GM21515 (cell line): ENCODE measurements around the gene SLC29A3.
"Not testable (repeated sequence)": the region's sequence is repeated elsewhere in the genome, so short reads cannot be mapped to it uniquely, and the experiment has no call there.

ENCODE experiments used
- ATAC-seq: cut with Tn5 transposase; IDR thresholded peaks from one replicate; pipeline ENCODE4 v1.9.1; 2021; ENCODE audit not compliant: unreplicated experiment

Gene SLC29A3

DNA sequence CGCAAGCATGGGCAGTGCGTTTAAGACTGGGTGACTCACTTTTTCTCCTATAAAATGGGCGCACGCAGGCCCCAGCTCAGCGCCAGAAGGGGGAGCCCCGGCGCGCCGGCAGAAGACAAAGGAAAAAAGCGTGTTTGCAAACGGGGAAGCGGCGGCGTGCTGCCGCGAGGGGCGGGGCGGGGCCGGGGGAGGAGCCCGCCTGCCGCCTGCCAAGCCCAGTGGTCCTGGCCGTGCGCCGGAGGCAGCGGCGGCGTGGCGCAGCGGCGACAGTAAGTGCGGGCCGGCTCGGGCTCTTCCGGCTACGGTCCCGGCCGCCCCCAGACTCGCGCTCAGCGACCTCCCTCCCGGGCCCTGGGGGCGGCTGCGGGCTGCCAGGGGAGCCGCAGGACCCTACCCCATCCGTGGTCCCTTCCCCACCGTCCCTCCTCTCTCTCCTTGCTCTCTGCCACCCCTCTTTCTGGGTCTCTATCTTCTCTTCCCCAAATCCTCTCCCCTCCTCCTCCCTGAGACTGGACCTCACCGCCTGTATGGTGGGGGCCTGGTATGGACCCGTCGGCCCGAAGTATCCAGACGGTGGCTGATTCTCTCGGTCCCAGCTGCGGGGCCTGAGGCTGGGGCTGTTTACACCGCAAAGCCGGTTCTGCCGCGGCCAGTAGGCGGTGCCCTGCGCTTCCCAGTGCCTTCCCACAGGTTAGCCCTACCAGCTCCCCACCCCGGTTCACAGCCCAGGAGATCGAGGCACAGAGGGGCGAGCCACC, at the start of gene SLC29A3:
Gene SLC29A3, plus strand, starts transcription at position 218 of the 758 bp plus-strand sequence. Its CDS starts 51 bp downstream, at position 269.
- peak; percentile 69 for ATAC-seq

DNA sequence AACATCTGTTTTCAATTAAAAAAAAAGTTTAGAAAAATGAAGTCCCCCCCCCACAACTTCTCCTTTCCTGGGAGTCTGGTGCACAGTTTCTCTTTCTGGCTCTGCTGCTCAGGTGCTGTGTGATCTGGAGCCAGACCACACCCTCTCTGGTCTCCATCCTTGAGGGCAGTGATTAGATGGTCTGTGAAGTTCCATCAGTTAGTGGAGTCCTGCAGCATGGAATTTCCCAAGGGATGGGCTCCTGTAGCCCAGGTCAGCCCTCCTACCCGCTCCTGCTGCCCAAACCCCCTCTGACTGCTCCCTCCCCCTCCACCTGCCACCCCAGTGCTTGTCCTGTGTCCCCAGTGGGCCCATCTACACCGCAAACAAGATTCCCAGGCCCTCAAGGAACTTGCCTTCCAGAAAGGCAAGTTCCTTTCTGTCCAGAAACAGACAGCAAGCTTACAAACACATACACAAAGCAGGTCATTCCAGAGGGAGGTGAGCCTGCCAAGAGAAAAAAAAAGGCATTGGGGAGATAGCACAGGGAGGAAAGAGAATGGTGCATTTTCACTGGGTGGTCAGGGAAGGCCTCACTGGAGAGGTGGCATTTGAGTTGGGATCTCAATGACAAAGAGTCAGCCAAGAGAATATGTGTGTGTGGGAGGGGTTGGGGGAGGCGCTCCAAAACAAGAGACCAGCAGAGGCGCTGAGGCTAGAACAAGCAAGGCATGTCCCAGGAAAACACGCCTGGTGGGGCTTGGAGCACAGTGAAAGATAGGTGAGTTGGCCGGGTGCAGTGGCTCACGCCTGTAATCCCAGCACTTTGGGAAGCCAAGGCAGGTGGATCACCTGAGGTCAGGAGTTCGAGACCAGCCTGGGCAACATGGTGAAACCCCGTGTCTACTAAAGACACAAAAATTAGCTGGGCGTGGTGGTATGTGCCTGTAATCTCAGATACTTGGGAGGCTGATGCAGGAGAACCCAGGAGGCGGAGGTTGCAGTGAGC, 49.5 kb upstream of the SLC29A3 start:
- no peak for ATAC-seq

DNA sequence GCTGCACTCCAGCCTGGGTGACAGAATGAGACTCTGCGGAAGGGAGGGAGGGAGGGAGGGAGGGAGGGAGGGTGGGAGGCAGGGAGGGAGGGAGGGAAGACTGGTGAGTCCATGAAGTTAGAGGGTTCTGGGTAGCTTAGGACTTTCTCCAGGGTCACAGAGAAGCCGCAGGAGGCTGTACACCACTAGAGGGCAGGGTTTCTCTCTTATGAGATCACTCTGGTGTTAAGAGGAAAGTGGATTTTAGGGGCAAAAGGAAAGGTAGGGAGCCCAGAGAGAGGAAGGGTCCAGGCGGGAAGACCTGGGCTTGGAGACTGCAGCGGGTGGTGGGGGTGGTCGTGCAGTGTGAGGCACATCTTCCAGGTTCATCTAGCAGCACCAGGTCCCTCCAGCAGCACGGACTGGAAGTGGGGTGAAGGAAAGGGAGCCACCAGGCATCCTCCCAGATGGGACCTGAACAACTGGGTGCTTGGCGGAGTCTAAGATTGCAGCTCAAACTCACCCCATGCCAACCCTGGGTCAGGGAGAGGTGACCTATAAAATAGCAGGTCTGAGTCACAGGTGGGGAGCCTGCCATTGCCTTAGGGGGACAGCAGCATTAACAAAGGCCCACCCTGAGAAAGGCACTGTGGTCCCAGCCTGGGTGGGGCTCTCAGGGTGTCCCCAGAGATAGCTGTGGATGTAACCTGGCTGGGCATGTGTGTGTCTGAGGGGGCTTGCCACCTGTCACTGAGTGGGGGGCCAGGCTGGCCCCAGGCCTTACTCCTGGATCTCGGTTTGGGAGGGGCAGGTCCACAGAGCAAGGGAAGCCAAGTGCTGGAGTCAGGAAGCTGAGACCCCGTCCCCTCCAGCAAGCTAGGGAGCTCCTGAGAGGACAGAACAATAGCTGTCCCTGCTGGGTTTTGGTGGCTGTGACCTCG, 48.5 kb upstream of the SLC29A3 start:
- no peak for ATAC-seq

DNA sequence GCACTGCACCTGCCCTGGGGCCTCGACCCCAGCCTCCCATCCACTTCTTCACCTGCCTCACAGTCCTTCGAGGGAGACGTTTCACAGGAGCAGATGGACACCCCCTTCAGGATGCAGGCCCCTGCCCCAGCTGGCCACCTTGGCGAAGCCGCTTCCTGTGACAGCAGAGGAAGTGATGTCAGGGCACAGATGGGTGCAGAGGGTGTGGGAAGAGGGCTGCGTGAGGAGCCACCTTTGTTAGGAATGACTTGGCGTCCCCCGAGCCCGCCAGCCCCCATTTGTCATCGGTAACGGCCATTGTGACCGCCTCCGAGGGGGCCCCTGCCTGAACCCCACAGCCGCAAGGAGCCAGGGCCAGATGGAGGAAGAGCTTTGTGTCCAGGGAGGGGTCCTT, 47.4 kb upstream of the SLC29A3 start:
- no peak for ATAC-seq

DNA sequence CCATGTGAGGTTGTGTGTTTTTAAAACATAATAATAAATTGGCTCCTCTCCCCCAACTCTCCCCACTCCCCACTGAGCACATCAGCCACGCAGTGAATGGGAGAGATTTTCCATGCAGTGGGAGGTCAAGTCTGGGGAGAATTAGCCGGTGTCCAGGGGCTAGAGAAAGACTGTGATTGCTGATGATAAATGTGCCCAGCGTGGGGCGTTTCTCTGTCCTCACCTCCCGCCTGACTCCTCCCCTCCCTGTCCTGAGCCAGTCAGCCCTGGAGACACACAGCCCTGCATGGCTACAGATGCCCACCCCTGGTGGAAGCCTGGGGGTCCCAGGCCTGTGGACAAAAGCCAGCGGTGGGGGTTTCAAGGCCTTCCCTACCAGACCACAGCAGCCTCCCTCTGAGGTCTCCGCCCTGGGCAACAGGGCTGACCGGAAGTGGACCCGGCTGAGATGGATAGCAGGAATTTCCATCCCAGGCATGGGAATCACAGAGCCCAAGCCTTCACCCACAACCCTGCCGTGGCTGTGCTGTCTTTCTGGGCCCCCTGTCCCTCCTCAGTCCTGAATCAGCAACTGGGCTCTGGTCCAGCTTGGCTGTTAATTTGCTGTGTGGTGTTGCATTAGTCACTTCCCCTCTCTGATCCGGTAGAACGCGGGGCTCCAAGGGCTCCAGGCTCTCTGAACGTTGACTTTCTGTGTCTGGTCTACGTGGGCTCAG, 46.8 kb upstream of the SLC29A3 start:
- ATAC-seq: no peak

DNA sequence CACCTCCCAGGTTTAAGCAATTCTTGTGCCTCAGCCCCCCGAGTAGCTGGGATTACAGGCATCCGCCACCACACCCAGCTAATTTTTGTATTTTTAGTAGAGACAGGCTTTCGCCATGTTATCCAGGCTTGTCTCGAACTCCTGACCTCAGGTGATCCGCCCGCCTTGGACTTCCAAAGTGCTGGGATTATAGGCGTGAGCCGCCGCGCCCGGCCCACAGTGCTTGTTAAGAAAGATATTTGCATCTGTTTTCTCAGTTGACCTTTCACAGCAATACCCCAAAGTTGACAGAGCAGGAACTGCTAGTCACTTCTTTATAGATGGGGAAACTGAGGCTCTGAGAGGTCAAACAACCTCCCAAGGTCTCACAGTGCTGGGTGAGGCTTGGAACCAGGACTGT, 46.1 kb upstream of the SLC29A3 start:
- not testable (repeated sequence) for ATAC-seq

DNA sequence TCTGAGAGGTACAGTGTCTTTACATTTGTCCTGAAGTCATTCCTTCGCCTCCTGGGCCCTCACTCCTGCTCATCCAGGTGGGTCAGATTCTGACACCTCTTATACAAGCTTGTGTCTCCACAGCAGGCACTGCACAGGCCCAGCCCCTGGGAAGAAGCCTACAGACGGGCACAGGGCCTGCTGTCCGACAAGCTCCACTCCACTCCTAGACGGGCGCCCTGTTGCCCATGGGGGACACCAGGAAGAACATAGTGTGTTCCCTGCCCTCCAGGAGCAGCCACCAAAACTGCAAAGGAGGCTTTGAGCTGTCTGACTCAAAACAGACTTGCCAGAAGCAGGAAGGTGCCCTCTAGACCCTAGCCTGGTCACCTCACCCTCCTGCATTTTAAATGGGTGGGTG, 45.6 kb upstream of the SLC29A3 start:
- ATAC-seq: no peak

DNA sequence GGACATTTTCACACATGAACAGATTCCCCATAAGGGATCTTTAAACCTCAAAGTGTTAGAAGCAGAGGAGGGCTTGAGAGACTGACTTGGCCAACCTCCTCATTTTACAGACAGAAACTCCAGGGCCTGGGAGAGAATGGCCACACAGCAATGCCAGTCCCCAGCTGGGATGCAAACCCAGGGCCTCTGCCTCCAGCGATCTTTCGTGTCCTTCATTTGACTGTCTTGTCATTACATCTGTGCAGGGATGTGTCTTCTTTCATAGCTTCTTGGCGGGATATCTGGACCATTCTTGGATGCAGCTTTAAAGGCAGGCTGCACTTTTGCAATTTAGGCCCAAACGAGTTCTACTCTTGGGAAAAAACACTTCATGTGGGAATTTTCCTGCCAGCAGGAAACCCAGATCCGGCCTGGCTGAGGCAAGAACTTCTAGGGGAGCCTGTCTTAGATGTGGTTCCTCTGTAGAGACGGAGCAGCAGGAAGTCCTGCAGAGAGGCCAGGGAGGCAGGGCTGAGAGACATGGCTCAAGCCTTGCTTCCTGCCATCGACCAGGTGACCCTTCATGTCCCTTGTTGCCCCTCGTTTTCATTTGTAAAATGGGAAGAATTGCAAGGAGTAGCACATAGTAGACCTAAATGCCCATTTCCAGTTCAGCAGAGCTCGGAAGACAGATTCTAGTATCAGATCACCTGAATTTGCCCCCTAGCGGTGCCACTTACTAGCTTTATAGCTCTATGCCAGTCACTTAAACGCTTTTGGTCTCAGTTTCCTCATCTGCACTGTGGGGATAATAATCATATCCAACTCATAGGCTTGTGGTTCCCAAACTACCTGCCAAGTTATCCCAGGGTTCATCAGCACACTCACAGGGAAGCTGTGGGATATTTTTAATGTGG, 43.9 kb upstream of the SLC29A3 start:
- ATAC-seq: no peak

DNA sequence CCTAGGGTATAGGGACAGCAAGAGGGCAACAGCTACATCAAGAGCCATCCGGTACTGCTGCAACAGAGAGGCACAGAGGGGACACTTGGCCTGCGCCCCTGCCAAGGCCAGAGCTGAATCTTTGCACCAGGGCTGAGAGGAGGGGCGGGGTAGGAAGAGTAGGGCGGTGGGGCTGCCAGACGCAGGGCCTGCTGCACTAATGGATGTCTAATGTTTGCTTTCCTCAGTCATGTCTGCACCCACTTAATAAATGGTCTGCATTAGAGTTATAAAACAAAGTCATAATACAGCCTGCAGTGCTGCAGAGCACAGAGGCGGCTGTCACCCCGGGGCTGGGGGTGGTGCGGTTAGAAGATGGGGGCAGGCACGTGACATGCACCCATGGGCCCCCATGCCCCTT, 42.2 kb upstream of the SLC29A3 start:
- ATAC-seq: no peak

DNA sequence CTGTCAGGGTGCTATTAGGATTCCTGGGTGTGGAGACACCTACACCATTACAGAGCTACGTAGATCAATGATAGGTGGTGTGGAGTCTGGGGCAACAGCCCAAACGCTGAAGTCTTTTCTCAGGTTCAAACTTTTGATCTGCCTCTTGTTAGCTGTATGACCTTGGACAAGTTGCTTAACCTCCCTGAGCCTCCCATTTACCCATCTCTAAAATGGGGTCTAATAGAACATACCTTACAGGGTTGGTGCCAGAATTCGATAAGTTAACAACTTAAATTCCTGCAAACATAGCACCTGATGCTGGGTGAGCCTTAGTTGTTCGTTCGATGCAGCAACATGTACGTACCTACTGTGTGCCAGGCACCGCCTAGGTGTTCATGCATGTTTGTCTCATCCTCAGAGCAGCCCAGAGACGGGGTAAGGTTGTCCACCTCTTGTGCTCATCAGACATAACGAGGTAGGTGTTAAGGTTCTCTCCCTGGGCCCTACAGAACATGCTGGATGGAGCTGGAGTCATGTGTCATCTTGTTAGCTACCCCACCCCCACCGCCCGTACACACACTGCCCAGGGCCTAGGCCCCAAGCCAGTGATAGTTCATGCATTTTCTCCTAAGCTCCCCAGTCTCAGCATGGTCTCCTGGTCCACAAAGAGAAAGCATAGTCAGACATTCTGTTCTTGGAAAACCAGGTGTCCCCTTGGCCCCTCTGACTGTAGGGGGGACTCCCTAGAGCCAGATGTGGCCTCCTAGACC, 41.0 kb upstream of the SLC29A3 start:
- ATAC-seq: no peak

DNA sequence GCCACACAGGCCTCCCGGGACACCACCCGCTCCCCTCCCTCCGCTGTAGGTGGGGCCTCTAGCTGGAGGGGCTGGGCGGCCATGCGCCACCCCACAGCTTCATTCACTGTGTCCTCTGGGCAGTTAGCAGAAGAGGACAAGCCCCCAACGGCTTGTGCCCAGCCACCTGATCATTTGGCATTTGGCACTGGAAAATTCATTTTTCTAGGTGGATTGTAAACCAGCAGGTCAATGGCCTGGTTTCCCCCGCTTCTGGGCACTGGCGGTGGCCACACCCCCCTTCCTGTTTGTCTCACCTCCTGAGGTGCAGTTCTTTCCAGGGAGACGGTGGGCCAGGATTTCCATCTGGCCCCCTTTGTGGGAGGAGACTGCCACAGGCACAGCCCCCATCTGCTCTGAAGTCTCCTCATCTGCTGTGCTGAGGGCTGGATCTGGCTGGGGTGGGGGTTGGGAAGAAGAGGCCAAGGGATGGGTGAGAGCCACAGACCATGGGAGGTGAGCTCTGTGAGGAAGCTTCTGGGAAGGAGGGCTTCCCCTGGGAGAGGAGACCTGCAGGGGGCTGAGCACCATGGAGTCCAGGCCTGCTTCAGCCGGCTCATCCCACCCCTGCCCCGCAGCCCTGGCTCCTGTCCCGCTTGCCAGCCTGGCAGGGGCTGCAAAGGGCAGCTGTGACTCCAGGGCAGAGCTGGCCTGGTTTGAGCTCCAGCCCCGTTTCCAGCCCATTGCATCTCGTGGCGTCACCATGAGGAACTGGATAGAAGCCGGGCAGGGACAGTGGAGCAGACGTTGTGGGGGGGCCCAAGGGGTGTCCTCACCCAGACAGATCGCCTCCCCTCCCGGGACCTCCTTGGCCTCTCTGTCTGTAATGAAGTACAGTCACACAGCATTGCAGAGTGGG, 40.1 kb upstream of the SLC29A3 start:
- ATAC-seq: no peak

DNA sequence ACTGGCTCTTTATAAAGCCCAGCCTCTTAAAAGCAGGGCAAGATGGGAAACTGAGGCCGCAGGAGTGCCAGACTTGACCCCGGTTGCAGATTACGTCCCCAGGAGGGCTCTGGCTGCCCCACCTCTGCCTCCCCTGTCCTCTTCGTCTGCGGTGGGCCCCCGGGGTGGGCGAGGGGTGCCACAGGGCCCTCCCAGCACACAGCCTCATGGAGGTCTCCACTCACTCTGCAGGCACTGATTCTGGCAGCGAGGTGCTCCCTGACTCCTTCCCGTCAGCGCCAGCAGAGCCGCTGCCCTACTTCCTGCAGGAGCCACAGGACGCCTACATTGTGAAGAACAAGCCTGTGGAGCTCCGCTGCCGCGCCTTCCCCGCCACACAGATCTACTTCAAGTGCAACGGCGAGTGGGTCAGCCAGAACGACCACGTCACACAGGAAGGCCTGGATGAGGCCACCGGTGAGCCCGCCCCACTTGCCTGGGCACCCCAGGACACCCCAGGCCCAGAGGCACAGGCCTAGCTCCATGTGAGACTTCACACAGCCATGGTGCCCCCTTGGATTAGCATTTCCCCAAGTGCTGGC, 39.4 kb upstream of the SLC29A3 start:
- no peak for ATAC-seq

DNA sequence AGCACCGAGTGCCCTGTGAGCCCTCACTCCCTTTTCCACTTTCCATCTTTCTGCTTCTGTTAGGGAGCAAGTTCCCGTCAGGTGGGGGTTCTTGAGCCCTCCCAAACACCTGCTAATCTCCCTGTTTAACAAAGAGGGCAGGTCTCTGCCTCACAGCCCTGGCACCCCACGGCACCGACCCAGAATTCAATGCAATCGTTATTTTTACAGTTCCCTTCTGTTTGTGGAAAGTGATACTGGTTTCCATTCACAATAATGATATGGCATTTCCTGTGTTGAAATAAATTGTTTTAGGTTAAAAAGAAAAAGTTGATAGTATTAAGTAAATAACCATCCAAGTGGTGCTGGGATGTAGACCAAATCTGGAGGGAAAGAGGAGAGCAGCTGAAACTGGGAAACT, 38.8 kb upstream of the SLC29A3 start:
- no peak for ATAC-seq

DNA sequence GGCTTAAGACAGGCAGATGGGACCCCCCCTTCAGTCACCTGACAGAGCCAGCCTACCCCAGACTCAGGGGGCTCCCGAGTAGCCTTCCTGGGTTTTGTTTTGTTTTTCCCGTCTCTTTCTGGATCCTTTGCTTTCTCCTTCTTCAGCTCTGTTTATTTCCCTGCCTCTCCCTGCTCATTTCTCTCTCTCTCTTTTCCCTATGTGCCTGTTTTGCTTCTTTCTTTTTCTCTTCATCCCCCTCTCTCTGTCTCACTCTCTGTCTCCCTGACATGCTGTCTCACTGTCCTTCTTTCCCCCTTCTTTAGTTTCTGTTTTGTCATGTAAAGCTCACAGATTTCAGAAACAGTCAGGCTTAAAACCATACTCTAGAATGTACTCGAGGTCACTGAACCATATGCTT, 38.2 kb upstream of the SLC29A3 start:
- no peak for ATAC-seq

DNA sequence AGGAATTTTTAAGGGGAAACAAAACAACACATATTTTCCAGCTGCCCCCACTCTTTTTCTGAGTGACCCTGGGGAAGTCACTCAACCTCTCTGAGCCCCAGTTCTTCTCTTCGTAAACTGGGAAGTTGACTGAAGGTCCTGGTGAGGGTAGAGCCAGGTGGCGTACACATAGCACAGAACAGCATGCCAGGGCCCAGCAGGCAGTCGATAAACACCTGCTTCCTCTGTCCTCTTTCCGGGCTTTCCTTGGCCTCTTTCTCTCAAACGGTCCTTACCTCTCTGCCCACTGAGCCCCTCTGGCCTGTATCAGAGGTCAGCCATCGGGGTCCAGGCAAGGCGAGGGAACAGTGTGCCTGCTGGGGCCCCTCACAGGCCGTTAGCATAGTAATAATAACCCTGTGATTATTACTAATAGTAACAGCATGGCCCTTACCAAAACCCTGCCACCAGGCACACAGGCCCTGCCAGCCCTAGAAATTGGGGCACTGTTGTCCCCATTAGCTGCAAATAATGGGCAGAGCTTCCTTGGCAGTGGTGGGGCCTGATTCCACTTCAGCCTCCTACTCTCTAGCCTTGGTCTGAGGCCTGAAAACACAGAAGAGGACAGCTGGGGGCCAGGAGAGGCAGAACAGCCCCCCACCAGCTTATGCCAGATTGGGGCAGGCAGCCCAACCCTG, 37.3 kb upstream of the SLC29A3 start:
- ATAC-seq: no peak

DNA sequence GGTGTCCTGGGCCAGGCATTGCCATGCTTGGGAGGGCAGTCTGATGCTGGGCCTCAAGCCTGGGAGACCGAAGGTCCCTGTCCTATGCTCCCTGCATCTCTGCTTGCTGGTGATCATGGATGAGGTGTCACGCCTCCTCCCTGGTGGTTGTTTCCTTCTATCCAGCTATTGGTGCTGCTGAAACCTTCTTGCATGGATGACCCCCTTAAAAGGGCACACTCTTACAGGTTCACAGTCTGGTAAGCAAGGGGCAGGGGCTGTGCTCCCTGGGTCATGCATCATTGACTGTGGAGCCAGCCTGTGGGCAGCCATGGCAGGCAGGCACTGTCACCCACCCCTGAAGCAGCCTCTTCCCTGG, 36.8 kb upstream of the SLC29A3 start:
- ATAC-seq: no peak

DNA sequence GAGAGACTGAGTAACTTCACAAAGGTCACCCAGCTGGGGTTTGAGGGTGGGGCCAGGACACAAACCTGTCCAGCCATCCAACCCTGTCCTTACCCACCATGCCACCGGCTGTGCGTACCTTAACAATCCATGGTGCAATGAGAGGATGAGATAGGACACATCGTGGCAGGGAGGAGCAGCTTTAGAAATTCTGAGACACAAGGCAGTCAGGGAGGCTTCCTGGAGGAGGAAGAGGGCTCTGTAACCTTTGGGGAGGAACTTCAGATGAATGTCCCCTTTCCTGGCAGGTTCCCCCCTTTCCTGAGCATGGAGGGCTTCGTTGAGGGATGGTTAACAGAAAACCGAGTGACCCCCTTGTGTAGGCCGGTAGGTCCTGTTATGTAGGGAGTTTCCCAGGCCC, 35.6 kb upstream of the SLC29A3 start:
- ATAC-seq: no peak
